ENCODE data around the gene DPM2. TPM values are rescaled to one million over a fixed set of nuclear protein-coding genes. Genes with fewer than 3 reads are reported as not detected.
A peak's percentile ranks its signal among the peaks of the same experiment; 100 is the strongest.

DPM2 gene
- total RNA-seq, 1 experiment from 2014 or later = 128 TPM

- DNase-seq (ENCODE audit: low read depth) = no peak
These were observed 35.7 kb upstream of the DPM2 start for GRCh38 chr9:127973169-127974000.

- DNase-seq (ENCODE audit: low read depth) = no peak
These were observed 34.7 kb upstream of the DPM2 start for GRCh38 chr9:127972236-127972871.

- DNase-seq (ENCODE audit: low read depth) = no peak
These were observed 33.9 kb upstream of the DPM2 start for GRCh38 chr9:127971357-127972235.

- DNase-seq (ENCODE audit: low read depth) = no peak
These were observed 33.0 kb upstream of the DPM2 start for GRCh38 chr9:127970401-127971313.

- peak; percentile 69 for DNase-seq (ENCODE audit: low read depth)
These were observed 31.2 kb upstream of the DPM2 start for GRCh38 chr9:127968700-127969383.

GRCh38 chr9:127968042-127968441 lies 30.4 kb upstream of the DPM2 start:
- peak; percentile 87 for DNase-seq (ENCODE audit: low read depth)

- no peak for DNase-seq (ENCODE audit: low read depth)
These were observed 29.6 kb upstream of the DPM2 start for GRCh38 chr9:127967151-127967809.

- no peak for DNase-seq (ENCODE audit: low read depth)
These were observed 28.9 kb upstream of the DPM2 start for GRCh38 chr9:127966416-127967150.

GRCh38 chr9:127965953-127966352 lies 28.3 kb upstream of the DPM2 start:
- DNase-seq (ENCODE audit: low read depth) = no peak

- DNase-seq (ENCODE audit: low read depth) = no peak
These were observed 25.9 kb upstream of the DPM2 start for GRCh38 chr9:127963359-127964064.

- DNase-seq (ENCODE audit: low read depth) = no peak
These were observed 25.3 kb upstream of the DPM2 start for GRCh38 chr9:127963041-127963358.

GRCh38 chr9:127962278-127962677 lies 24.6 kb upstream of the DPM2 start:
- DNase-seq (ENCODE audit: low read depth) = no peak

GRCh38 chr9:127961613-127962155 lies 24.0 kb upstream of the DPM2 start:
- no peak for DNase-seq (ENCODE audit: low read depth)

- no peak for DNase-seq (ENCODE audit: low read depth)
These were observed 23.5 kb upstream of the DPM2 start for GRCh38 chr9:127961155-127961490.

- DNase-seq (ENCODE audit: low read depth) = no peak
These were observed 22.9 kb upstream of the DPM2 start for GRCh38 chr9:127960410-127961154.

GRCh38 chr9:127959841-127960409 lies 22.3 kb upstream of the DPM2 start:
- DNase-seq (ENCODE audit: low read depth) = no peak

GRCh38 chr9:127959398-127959797 lies 21.7 kb upstream of the DPM2 start:
- DNase-seq (ENCODE audit: low read depth) = no peak

All from HT1080 (cell line).